Tibial artery (tissue), 4 donors: ENCODE data around the gene CRYBA1.

ENCODE experiments used
- DNase-seq, 2 donors: peaks; one replicate each; pipeline ENCODE4 v3.0.0-alpha.2; 2019
- H3K27ac ChIP-seq, 2 donors: fragments of 200-600 bp; sonication (generic) in 1 of 2; 1 replicate in 1 of 2; 2 replicates in 1 of 2; pipeline ENCODE4 v1.5.1; 2018 to 2019; ENCODE audit warnings: mild to moderate bottlenecking in 1 of 2
- H3K27me3 ChIP-seq, 2 donors: fragments of 200-600 bp; sonication (generic) in 1 of 2; one replicate each; pipeline versions ENCODE4 v1.5.1 to v1.6.0; 2016 to 2019
- H3K36me3 ChIP-seq, 3 donors: fragments of 200-600 bp; sonication (generic) in 2 of 3; one replicate each; pipeline ENCODE4 v1.5.1; 2016 to 2019; ENCODE audit warnings: mild to moderate bottlenecking in 2 of 3
- H3K4me1 ChIP-seq, 4 donors: fragments of 200-600 bp; sonication (generic) in 2 of 4; 1 replicate in 3 of 4; 2 replicates in 1 of 4; pipeline ENCODE4 v1.5.1; 2016 to 2019
- H3K4me3 ChIP-seq, 2 donors: fragments of 200-600 bp; sonication (generic) in 1 of 2; 1 replicate in 1 of 2; 2 replicates in 1 of 2; pipeline ENCODE4 v1.5.1; 2018 to 2019; ENCODE audit warnings: mild to moderate bottlenecking in 2 of 2
- H3K9me3 ChIP-seq, 3 donors: fragments of 200-600 bp; sonication (generic) in 1 of 3; one replicate each; pipeline ENCODE4 v1.5.1; 2016 to 2019
- intact Hi-C: fragments of 100-400 bp; cut with DNase I; formaldehyde crosslinking; loops from one replicate; pipeline ENCODE4 v1.15.0; 2023; ENCODE audit warnings: low total_unique reads
- TF ChIP-seq, protein P1 (sequence below), 2 experiments: fragments of 200-600 bp in 1 of 2; fragments of 450-650 bp in 1 of 2; IDR thresholded peaks; one replicate each; pipeline ENCODE4 v1.5.1; 2017 to 2019; ENCODE audit warnings: antibody characterized with exemption in 2 of 2, mild to moderate bottlenecking in 1 of 2, moderate library complexity in 1 of 2

CRYBA1 gene

GRCh38 chr17:29273924-29274323, 27.3 kb downstream of the CRYBA1 start:
- TF ChIP-seq, protein P1, sequence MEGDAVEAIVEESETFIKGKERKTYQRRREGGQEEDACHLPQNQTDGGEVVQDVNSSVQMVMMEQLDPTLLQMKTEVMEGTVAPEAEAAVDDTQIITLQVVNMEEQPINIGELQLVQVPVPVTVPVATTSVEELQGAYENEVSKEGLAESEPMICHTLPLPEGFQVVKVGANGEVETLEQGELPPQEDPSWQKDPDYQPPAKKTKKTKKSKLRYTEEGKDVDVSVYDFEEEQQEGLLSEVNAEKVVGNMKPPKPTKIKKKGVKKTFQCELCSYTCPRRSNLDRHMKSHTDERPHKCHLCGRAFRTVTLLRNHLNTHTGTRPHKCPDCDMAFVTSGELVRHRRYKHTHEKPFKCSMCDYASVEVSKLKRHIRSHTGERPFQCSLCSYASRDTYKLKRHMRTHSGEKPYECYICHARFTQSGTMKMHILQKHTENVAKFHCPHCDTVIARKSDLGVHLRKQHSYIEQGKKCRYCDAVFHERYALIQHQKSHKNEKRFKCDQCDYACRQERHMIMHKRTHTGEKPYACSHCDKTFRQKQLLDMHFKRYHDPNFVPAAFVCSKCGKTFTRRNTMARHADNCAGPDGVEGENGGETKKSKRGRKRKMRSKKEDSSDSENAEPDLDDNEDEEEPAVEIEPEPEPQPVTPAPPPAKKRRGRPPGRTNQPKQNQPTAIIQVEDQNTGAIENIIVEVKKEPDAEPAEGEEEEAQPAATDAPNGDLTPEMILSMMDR (IDR thresholded peaks at IDR 0.05) = no peak
- H3K36me3 ChIP-seq = peaks cover 4 to 16% (median 9%) of the 10 kb centered on the region in 3 donors
- intact Hi-C loops = no loop called here
- no peak overlapping the region for H3K4me3 ChIP-seq
- no peak overlapping the region for H3K27ac ChIP-seq
- H3K9me3 ChIP-seq = no peaks in the 10 kb centered on the region
- no peak for DNase-seq
- H3K27me3 ChIP-seq = no peaks in the 10 kb centered on the region
- peaks cover 0 to 75% (median 20%) of the 10 kb centered on the region in 4 donors for H3K4me1 ChIP-seq

DNA sequence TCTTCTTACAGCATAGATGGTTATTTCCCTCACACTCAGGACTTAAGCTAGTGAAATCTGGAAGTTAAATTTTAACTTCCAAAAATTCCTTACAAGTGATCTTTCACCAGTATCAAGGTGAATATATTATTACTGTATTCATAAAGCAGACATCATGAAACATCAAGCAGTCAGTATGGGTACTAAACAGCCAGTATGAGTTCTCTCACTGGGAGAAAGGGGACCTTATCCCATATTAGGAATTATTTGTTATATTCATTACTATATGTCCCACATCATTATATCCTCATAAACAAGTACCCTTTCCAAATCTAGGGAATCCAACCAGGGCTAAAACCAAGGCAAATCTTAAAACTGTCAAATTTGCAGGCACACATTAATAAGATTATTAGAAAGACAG, 32.0 kb downstream of the CRYBA1 start:
- TF ChIP-seq, protein P1 (IDR thresholded peaks at IDR 0.05) = no peak
- Histone ChIP-seq H3K36me3 (peaks cover 19 to 34% (median 26%) of the 10 kb centered on the region in 3 donors), H3K27me3 (no peaks in the 10 kb centered on the region), H3K9me3 (no peaks in the 10 kb centered on the region), H3K4me1 (peaks cover 0 to 91% (median 39%) of the 10 kb centered on the region in 4 donors), H3K4me3 (no peak overlapping the region), H3K27ac (no peak overlapping the region)
- intact Hi-C loops = no loop called here
- no peak for DNase-seq

- H3K27me3 ChIP-seq = no peaks in the 10 kb centered on the region
- TF ChIP-seq, protein P1 (IDR thresholded peaks at IDR 0.05) = no peak
- peaks cover 0 to 91% (median 43%) of the 10 kb centered on the region in 4 donors for H3K4me1 ChIP-seq
- no peak for DNase-seq
- H3K27ac ChIP-seq = no peak overlapping the region
- H3K9me3 ChIP-seq = no peaks in the 10 kb centered on the region
- intact Hi-C loops = no loop called here
- H3K4me3 ChIP-seq = no peak overlapping the region
- peaks cover 19 to 38% (median 27%) of the 10 kb centered on the region in 3 donors for H3K36me3 ChIP-seq
Observed at GRCh38 chr17:29279397-29280070, 32.9 kb downstream of the CRYBA1 start.

GRCh38 chr17:29283496-29283895, 36.8 kb downstream of the CRYBA1 start:
- Histone ChIP-seq H3K4me1 (peaks cover 0 to 97% (median 40%) of the 10 kb centered on the region in 4 donors), H3K27ac (no peak overlapping the region), H3K36me3 (peaks cover 46 to 64% (median 49%) of the 10 kb centered on the region in 3 donors), H3K27me3 (no peaks in the 10 kb centered on the region), H3K4me3 (peak overlapping the region in 1 of 2 donors; percentile 6), H3K9me3 (no peaks in the 10 kb centered on the region)
- intact Hi-C loops = no loop called here
- TF ChIP-seq, protein P1 (IDR thresholded peaks at IDR 0.05) = no peak
- DNase-seq = no peak

- Histone ChIP-seq H3K4me3 (peak overlapping the region in 1 of 2 donors; percentile 6), H3K36me3 (peaks cover 46 to 64% (median 52%) of the 10 kb centered on the region in 3 donors), H3K27ac (no peak overlapping the region), H3K27me3 (no peaks in the 10 kb centered on the region), H3K4me1 (peaks cover 0 to 99% (median 43%) of the 10 kb centered on the region in 4 donors), H3K9me3 (no peaks in the 10 kb centered on the region)
- intact Hi-C loops = no loop called here
- TF ChIP-seq, protein P1 (IDR thresholded peaks at IDR 0.05) = no peak
- DNase-seq = no peak
Observed at GRCh38 chr17:29283961-29284360, 37.3 kb downstream of the CRYBA1 start.
